ENCODE results near the gene MCCD1.

The MCCD1 gene

DNA sequence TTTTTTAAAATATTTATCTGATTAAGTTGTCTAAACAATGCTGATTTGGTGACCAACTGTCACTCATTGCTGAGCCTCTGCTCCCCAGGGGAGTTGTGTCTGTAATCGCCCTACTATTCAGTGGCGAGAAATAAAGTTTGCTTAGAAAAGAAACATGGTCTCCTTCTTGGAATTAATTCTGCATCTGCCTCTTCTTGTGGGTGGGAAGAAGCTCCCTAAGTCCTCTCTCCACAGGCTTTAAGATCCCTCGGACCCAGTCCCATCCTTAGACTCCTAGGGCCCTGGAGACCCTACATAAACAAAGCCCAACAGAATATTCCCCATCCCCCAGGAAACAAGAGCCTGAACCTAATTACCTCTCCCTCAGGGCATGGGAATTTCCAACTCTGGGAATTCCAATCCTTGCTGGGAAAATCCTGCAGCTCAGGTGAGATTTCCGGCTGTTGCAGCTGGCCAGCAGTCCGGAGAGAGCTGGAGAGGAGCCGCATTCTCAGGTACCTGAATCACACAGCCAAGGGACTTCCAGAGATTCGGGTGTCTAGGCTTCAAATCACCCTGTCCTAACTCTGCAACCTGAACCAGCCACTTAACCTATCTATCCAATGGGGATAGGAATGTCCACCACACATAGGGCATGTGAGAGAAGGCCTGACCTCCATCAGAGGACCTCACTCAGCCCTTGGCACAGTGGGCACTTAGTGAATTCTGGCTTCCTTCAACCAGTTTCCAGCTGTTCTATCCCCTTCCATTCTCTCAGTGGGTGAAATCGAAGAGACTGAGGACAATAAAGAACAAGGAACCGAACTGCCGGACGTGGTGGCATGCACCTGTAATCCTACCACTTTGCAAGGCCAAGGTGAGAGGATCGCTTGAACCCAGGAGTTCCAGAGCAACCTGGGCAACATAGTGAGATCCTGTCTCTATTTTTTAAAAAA lies 49.7 kb downstream of the MCCD1 start:
- Histone ChIP-seq H3K36me3 (ENCODE audit: control insufficient read depth, insufficient read depth, low read length) (peaks cover 9% of the 10 kb centered on the region), H3K27ac (ENCODE audit: insufficient read depth, low read length, poor library complexity, severe bottlenecking) (peak overlapping the region; percentile 95), H3K4me3 (ENCODE audit: insufficient read depth, low read depth, low read length, poor library complexity, severe bottlenecking) (peak overlapping the region; percentile 91), H3K4me1 (ENCODE audit: control insufficient read depth, insufficient read depth, low read length, poor library complexity, severe bottlenecking) (peaks cover 64% of the 10 kb centered on the region), H3K27me3 (replicated peaks; ENCODE audit: control insufficient read depth, insufficient read depth, low read length, poor library complexity, severe bottlenecking) (no peaks in the 10 kb centered on the region), H3K9me3 (ENCODE audit: control insufficient read depth, low read length) (no peaks in the 10 kb centered on the region)
- no peak for DNase-seq

DNA sequence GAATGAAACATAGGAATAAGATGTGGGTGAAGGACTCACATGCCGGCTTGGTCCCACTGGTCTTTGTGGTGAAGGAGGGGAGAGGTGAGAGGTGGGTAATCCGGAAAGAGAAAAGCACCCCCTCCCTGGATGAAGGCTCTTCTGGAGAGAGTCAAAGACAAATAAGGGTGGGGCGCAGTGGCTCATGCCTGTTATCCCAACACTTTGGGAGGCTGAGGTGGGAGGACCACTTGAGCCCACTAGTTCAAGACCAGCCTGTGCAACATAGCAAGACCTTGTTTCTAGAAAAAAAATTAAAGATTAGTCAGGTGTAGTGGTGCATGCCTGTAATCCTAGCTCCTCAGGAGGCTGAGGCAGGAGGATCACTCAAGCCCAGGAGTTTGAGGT lies 50.4 kb downstream of the MCCD1 start:
- peak overlapping the region; percentile 95 for H3K27ac ChIP-seq (ENCODE audit: insufficient read depth, low read length, poor library complexity, severe bottlenecking)

More for the DNA sequence above, 50.4 kb downstream of the MCCD1 start:
- Histone ChIP-seq H3K9me3 (ENCODE audit: control insufficient read depth, low read length) (no peaks in the 10 kb centered on the region), H3K36me3 (ENCODE audit: control insufficient read depth, insufficient read depth, low read length) (peaks cover 9% of the 10 kb centered on the region), H3K4me3 (ENCODE audit: insufficient read depth, low read depth, low read length, poor library complexity, severe bottlenecking) (peak overlapping the region; percentile 91), H3K27me3 (replicated peaks; ENCODE audit: control insufficient read depth, insufficient read depth, low read length, poor library complexity, severe bottlenecking) (no peaks in the 10 kb centered on the region), H3K4me1 (ENCODE audit: control insufficient read depth, insufficient read depth, low read length, poor library complexity, severe bottlenecking) (peaks cover 64% of the 10 kb centered on the region)
- no peak for DNase-seq
